HCEC 1CT (cell line): ENCODE results near the gene DNAH8.

Experiments used
- DNase-seq: peaks from one replicate; pipeline ENCODE4 v3.0.0-alpha.2; 2017

Gene DNAH8

DNA sequence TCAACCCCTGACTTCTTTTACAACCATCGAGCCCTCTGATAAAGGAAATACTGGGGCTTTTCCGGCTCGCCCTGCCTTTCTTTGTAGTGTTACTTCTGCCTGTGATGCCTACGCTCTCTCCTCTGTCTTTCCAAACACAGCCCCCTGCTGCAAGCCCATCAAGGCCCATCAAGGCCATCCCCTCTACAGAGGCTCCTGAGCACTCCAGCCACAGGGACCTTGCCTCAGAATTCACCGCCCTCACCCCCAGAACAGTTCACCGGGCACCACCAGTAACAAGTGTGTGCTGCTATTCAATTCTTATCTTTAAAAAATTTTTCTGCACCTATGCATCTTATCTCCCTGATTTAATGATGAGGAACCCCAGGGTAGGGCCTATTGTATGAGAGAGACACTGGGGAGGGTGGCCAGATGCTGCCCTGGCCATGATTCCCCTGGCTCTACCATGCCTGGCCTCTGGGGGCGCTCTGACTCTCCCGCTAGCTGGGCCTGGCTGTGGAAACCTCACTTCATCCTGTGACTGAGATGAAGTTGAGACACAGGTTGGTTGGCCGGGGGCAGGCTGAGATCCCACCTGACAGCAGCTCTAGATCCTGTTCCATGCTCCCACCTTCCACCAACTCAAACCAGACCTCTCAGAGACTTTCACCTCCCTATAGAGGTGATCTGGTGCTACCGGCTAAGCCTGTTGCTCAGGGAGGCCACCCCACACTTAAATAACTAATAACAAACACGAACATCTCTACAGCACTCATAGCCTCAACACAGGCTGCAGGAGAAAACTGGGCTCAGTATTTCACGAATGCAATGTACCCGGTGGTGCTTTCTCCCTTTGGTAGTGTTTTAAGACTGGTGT lies 314.3 kb downstream of the DNAH8 start:
- no peak for DNase-seq

DNA sequence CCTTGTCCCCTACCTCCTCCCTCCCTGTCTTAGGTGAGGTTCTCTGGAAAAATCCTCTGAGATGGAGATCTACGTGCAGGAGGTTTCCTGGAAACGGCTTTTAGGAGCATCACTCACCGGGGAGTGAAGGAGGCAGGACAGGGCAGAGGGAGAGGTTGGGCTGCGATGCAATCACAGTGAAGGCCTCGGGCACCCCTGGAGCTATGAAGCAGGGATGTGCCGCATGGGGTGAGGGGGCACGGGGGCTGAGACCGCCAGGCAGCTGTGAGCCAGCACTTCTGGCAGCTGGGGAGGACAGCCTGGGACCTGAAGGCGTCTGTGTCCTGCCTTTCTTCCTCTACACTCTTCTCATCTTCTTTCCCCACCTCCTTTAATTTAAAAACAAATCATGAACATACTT lies 320.6 kb downstream of the DNAH8 start:
- DNase-seq: no peak

DNA sequence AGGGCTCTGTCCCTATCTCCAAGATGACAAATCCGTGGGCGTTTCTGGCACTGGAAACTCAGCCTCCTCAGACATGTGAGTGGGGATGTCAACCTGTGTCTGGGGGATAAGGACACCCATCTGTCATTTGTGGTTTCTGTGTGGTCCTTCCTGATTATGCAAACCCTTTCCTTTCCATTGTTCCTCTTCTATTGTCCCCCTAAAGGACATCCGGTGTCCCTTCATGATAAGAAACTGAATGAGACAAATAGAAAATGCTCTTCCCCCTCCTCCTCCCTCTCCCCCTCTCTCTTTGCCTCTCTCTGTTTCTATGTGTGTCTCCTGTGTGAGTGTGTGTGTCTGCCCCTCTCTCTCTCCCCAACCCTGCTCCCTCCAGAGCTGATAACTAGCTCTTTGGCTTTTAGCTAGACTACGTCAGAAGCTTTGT lies 322.0 kb downstream of the DNAH8 start:
- no peak for DNase-seq

DNA sequence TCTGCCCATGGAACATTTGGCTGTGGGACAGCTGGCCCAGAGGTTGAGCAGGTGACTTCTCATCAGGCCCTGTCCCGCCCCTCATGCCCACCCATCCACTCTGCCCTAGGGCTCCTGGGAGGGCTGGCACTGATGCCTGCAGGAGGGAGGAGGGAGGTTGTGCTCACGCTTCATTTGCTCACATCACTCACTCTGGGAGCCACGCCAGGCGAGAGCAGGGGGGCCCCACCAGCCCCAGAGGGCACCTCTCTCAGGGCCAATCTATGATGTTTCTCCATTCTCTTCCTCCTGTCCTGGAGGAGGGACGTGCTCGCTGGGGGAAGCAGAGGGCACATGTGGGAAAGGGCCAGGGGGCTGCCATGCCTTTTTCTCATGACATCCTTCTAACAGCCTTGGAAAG lies 322.6 kb downstream of the DNAH8 start:
- DNase-seq: no peak

DNA sequence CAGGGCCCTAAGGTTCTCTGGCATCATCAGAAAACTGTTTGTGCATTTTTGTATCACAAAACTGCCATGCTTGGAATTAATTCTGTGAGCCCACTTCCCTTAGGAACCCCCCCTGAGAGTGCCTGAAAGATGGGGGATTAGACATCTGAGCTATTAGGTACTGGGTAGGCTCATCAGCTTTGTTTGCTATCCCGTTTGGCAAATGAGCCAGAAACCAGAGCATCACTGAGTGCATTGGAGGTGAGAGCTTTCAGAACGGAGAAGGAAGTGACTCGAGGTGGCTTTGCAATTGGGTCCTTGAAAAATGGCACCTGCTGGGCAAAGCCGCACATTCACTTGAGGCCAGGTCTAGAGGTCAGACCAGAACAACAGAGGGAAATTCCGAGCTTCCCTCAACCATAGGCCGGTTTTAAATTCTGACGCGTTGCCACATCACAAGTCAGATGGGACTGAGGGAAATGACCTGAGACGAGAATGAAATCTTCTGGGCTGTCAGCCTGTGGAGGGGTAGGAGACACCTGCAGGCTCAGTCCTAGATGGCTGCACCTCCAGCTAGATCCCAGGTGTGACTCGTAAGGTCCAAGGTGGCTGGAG lies 325.1 kb downstream of the DNAH8 start:
- DNase-seq: no peak

GRCh38 chr6:39041072-39041471 lies 326.0 kb downstream of the DNAH8 start:
- DNase-seq: no peak

DNA sequence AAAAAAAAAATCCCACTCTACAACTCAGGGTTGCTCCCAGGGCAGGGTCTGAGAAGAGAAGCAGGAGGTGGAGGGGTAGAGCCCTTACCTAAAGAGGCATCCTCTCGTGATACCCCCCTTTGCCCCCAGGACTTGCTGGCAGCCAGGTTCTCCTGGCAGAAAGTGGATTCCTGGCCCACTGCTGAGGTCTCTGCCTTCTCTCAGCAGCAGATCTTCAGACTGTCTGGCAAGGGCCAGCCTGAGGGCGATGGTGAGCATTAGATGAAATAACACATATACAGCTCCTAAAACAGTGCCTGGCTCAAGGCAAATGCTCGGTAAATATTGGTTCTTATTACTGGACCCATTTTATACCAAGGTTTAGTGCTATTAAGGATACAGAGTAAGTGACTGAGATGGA lies 328.7 kb downstream of the DNAH8 start:
- no peak for DNase-seq

GRCh38 chr6:39044181-39044580 lies 329.1 kb downstream of the DNAH8 start:
- no peak for DNase-seq

DNA sequence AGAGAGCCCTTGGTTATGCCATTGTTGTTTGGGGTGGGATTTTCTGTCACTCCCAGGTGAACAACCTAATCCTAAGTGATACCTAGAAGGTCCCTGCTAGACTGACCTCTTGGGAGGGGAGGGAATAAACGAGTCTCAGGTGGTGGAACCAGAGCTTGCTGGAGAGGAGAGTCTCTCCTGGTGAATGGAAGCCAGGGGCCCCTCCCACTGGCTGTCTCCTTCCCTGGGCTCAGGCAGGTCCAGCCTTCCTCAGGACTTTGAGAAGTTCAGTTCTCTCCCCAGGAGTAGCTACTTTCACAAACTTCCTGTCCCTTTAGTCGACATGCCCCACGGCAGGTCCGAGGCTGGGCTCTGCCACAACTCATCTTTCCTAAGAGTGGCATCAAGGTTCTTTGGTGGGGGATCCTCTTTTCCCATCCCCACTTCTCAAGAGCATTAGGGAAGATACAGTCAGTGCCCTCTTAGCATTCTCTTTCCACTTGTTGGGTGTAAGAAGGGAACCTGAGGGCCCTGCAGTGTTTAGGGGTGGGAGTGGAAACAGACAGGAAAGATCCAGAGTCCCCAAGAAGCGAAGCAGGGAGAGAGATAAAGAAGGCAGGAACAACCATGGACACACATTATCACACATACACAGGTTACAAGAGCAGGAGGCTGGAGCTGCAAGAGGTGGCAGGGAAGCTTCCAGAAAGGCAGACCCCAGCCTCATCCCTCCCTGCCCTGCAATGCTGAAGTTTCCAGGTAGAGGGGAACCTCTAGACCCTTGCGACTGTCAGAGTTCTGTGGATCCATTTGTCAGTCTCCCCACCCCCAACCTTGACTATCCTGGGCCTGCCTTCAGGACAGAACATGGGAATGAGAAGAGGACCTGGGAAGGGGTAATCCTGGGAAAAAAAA lies 332.6 kb downstream of the DNAH8 start:
- no peak for DNase-seq

GRCh38 chr6:39048481-39049399 lies 333.6 kb downstream of the DNAH8 start, which contains the start of gene GLP1R:
Gene GLP1R, plus strand, starts transcription at chr6:39048781. Its CDS starts 60 bp downstream, at chr6:39048841.
- DNase-seq: no peak

DNA sequence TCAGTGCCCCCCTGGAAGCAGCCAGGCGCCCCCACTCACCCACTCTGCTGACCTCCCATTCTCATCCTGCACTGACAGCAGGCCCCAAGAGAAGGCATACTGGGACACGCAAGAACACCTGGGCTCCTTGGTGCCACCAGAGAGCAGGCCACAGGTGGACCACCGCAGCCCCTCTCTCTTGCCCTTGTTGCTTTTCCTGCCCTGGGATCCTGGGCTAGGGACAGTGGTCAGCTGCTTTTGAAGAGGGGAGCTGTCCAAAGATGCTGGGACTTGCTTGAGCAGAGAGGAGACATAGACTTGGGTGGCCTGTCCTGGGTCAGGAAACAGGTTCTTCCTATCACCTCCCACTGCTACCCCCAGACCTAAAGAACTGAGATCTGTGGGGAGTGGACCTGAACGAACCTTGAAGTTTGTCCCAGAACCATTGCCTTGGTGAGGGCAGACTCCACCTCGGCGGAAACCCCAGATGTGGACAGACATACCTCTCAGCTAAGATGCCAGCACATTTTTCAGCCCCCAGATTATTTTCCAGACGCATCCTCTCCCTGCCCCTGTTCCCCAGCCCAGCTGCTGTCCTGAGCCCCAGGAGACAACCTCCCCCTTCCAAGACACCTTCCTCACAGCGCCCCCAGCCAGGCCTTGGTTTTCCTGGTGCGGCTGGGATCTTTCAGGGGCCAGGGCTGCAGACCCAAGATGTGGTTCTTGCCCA lies 334.6 kb downstream of the DNAH8 start:
- no peak for DNase-seq

DNA sequence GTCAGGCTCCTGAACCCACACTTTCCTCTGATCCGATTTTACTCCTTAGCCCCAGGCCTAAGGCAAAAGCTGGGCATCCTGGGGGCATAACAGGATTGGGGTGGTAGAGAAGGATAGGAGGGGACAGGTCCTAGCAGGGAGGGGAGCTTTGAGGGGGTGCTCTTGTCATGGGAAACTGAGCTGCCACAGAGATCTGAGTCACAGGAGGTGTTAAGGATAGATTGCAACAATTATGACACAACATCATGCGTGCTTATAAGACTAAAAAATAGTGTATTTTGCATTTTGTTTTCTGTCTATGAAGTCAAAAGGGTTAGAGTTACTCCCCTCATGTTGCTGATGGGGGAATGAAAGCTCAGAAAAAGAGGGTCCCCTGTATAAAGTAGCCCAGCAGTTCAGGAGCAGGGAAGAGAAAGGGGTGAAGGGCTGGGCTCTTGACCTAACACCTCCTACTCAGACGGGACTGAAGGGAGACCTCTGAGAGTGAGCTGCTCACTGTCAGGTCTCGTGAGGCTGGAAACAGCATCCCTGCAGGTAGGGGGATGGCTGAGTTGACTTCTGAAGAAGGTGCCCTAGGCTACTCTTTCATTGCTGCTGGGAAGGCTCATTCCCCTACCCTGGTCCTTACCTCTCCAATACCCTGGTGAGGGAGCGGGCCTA lies 335.5 kb downstream of the DNAH8 start:
- DNase-seq: no peak

- DNase-seq: no peak
Observed at GRCh38 chr6:39051399-39052122, 336.4 kb downstream of the DNAH8 start.

- DNase-seq: no peak
Observed at GRCh38 chr6:39053016-39053624, 338.0 kb downstream of the DNAH8 start.

DNA sequence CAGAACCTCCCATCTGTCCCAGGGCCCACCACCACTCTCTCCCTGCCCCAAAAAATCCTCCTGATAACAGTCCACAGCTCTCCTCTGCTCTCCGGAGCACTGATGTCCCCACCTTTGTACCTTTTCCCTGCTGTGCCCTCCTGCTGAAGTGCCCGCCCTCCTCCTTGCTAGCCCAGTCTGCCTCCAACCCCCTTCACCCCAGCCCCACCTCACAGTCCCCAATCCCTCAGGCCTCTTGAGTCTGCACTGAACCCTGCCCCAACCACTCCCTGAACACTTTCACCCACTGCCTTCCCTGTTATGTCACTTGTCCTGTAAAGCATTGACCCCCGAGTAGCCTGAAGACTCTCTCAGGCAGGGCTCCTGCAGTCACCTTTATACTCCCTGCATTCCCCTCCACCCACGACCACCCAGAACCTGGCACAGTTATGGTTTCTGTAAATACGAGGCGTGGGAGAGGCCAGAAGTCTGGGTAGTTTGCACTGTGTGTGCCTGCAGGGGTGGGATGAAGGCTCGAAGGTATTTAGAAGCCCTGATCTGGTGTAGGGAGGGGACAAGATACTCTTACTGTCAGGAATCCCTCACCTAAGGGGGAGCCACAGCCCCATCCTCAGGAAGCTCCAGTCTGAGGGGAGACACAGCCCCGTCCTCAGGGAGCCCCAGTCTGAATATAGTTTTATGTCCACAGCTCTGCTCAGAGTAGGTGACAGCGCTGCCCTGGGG lies 338.9 kb downstream of the DNAH8 start:
- DNase-seq: no peak

DNA sequence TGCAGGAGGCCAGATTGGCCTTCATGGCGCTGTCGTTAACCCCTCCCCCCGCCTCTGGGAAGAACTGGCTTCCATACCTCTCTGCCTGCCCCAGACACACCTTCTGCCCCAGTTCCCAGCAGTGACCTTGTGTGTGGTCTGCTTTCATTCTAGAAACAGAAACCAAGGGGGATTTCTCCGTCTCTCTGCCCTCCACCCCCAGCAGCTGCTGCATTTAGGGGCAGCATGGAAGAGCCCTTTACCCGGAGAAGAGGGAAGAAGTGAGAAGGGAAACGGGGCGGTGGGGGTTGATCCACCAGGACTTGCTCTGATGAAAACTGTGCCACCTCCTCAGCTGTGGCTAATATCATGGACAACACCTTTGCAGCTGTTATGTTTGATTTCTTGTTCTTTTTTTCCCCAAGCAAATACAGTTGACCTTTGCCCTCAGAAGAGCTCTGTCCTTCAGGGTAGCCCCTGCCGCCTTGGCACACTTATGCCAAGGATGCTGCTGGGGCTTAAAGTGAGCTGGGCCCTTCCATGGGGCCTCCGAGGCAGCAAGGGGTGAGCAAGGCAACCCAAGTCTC lies 339.5 kb downstream of the DNAH8 start:
- no peak for DNase-seq

GRCh38 chr6:39055661-39056060 lies 340.6 kb downstream of the DNAH8 start:
- no peak for DNase-seq

DNA sequence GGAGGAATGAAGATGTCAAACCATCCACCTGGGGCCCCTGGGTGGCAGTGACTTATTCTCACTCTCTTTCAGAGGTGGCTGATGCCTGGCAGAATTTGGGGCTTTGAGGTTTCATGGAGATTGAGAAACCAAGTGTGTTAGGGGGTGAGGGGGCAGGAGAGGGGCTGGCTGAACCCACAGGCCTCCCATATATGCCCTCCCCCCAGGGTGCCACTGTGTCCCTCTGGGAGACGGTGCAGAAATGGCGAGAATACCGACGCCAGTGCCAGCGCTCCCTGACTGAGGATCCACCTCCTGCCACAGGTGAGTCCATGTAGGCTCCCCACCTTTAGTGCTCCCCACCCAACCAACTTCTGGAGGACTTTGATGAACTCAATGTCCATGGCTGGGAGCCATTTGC lies 341.1 kb downstream of the DNAH8 start:
- no peak for DNase-seq

DNA sequence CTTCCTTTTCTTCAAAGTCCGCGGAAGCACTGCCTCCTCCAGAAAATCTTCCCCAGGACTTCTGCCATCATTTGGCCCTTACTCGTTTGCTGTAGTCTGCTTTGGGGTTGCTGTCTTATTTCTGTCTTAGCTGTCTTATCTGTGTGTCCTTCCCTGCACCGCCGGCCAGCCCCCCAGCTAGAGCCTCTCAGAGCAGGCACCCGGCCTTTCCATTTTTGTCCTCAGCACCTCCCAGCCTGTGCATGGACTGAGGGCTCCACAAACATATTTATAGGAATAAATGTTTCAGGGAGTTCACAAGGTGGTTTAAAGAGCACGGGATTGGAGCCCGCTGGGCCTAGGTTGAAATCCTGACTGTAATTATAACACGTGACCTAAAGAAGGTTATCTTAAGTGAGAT lies 341.6 kb downstream of the DNAH8 start:
- no peak for DNase-seq
